CD14-positive monocyte (primary cell): ENCODE measurements around the gene FOXA1. TPM values are rescaled to one million over a fixed set of nuclear protein-coding genes. Genes with fewer than 3 reads are reported as not detected.

Experiments
- DNase-seq, 3 donors: peaks; one replicate each; pipeline ENCODE4 v3.0.0-alpha.2; 2011 to 2022
- H2AFZ ChIP-seq: 2 replicates; pipeline ENCODE4 v1.6.0; 2012; ENCODE audit warnings: mild to moderate bottlenecking, low read depth, low read length, inconsistent platforms; ENCODE audit not compliant: insufficient read depth, poor library complexity, severe bottlenecking
- H3K27ac ChIP-seq, 2 donors: 1 replicate in 1 of 2; 2 replicates in 1 of 2; pipeline ENCODE4 v1.5.1; 2012 to 2013; ENCODE audit warnings: low read length in 2 of 2, control low read depth in 1 of 2, inconsistent platforms in 1 of 2, low read depth in 1 of 2, mild to moderate bottlenecking in 1 of 2
- H3K27me3 ChIP-seq, 2 donors: one replicate each; pipeline versions ENCODE4 v1.6.0 to v1.6.1; 2011 to 2013; ENCODE audit warnings: low read length in 2 of 2; ENCODE audit not compliant: control insufficient read depth in 2 of 2, insufficient read depth in 2 of 2
- H3K36me3 ChIP-seq, 2 donors: replicated peaks in 1 of 2; 1 replicate in 1 of 2; 2 replicates in 1 of 2; pipeline versions ENCODE4 v1.5.1 to v1.6.1; 2012 to 2013; ENCODE audit warnings: low read length in 2 of 2, control low read depth in 1 of 2, inconsistent platforms in 1 of 2, mild to moderate bottlenecking in 1 of 2; ENCODE audit not compliant: insufficient read depth in 2 of 2, control insufficient read depth in 1 of 2
- H3K4me1 ChIP-seq, 2 donors: 1 replicate in 1 of 2; 2 replicates in 1 of 2; pipeline versions ENCODE4 v1.5.1 to v1.6.1; 2012 to 2013; ENCODE audit warnings: low read length in 2 of 2, control low read depth in 1 of 2, inconsistent platforms in 1 of 2, mild to moderate bottlenecking in 1 of 2, moderate library complexity in 1 of 2; ENCODE audit not compliant: insufficient read depth in 2 of 2, control insufficient read depth in 1 of 2
- H3K4me2 ChIP-seq: replicated peaks from 2 replicates; pipeline ENCODE3; 2012; ENCODE audit warnings: low read length, moderate library complexity, mild to moderate bottlenecking; ENCODE audit not compliant: poor library complexity, severe bottlenecking; ENCODE audit errors: extremely low read depth
- H3K4me3 ChIP-seq, 3 experiments: fragments of 200-600 bp in 1 of 3; sonication (generic) in 1 of 3; replicated peaks in 1 of 3; 1 replicate in 2 of 3; 2 replicates in 1 of 3; pipeline ENCODE4 v1.5.1; 2011 to 2013; ENCODE audit warnings: low read length in 3 of 3, mild to moderate bottlenecking in 3 of 3, control low read depth in 2 of 3, low read depth in 2 of 3, inconsistent platforms in 1 of 3, moderate library complexity in 1 of 3
- H3K79me2 ChIP-seq: 2 replicates; pipeline ENCODE4 v1.6.0; 2012; ENCODE audit warnings: mild to moderate bottlenecking, control low read depth, inconsistent platforms, low read length, moderate library complexity; ENCODE audit not compliant: insufficient read depth
- H3K9ac ChIP-seq: 2 replicates; pipeline ENCODE4 v1.6.0; 2017; ENCODE audit warnings: low read length, mild to moderate bottlenecking; ENCODE audit not compliant: insufficient read depth, poor library complexity, severe bottlenecking
- H3K9me3 ChIP-seq, 2 donors: replicated peaks in 1 of 2; 1 replicate in 1 of 2; 2 replicates in 1 of 2; pipeline versions ENCODE4 v1.5.1 to v1.6.1; 2012 to 2013; ENCODE audit warnings: low read length in 2 of 2, control low read depth in 1 of 2; ENCODE audit not compliant: control insufficient read depth in 1 of 2, insufficient read depth in 1 of 2
- H4K20me1 ChIP-seq: 2 replicates; pipeline ENCODE4 v1.6.0; 2012; ENCODE audit warnings: mild to moderate bottlenecking, low read length, control low read depth, moderate library complexity; ENCODE audit not compliant: insufficient read depth
- H3K27ac Mint-ChIP-seq, 7 donors: one replicate each; pipeline ENCODE4 v1.8.0; 2020; ENCODE audit warnings: mild to moderate bottlenecking in 7 of 7, mixed read lengths in 7 of 7, moderate library complexity in 6 of 7, inconsistent platforms in 2 of 7
- H3K27me3 Mint-ChIP-seq, 3 donors: one replicate each; pipeline ENCODE4 v1.8.0; 2021 to 2022; ENCODE audit warnings: low read depth in 3 of 3, mild to moderate bottlenecking in 3 of 3, mixed read lengths in 3 of 3, moderate library complexity in 3 of 3, inconsistent platforms in 1 of 3
- H3K36me3 Mint-ChIP-seq, 2 donors: one replicate each; pipeline ENCODE4 v1.8.0; 2020; ENCODE audit warnings: mixed read lengths in 2 of 2, inconsistent platforms in 1 of 2, mild to moderate bottlenecking in 1 of 2
- H3K4me1 Mint-ChIP-seq: one replicate; pipeline ENCODE4 v1.8.0; 2020; ENCODE audit warnings: mild to moderate bottlenecking, mixed read lengths
- H3K4me3 Mint-ChIP-seq, 2 donors: one replicate each; pipeline ENCODE4 v1.8.0; 2020; ENCODE audit warnings: mild to moderate bottlenecking in 2 of 2, mixed read lengths in 2 of 2, moderate library complexity in 1 of 2
- H3K9me3 Mint-ChIP-seq, 7 donors: one replicate each; pipeline ENCODE4 v1.8.0; 2020 to 2022; ENCODE audit warnings: mixed read lengths in 7 of 7, mild to moderate bottlenecking in 6 of 7, moderate library complexity in 6 of 7, inconsistent platforms in 2 of 7
- WGBS: methylation state at CpG from one replicate; pipeline ENCODE4 v1.1.5; 2013; ENCODE audit warnings: missing lambda C conversion rate; ENCODE audit not compliant: insufficient coverage; 5-methylcytosine and 5-hydroxymethylcytosine counted together
- intact Hi-C, 2 donors: fragments of 100-400 bp; cut with micrococcal nuclease; formaldehyde crosslinking; loops; one replicate each; pipeline versions ENCODE4 v1.15.0 to v1.15.1; 2023
- polyA plus RNA-seq, 3 donors: library from polyadenylated mRNA; depleted of rRNA in 1 of 3; unstranded in 2 of 3; stranded (reverse) in 1 of 3; fragments of 300-500 nt in 2 of 3; fragments of >200 nt in 1 of 3; fragmentation: Illumina TruSeq in 2 of 3; gene quantifications; 1 replicate in 2 of 3; 2 replicates in 1 of 3; pipeline ENCODE4 v1.2.3, GENCODE V29; 2012 to 2021
- TF ChIP-seq, protein P1 (sequence below): fragments of 200-600 bp; IDR thresholded peaks from one replicate; pipeline ENCODE4 v1.8.0; 2022; ENCODE audit warnings: antibody characterized with exemption, mild to moderate bottlenecking

FOXA1 gene
- polyA plus RNA-seq, 3 donors: 0.09 TPM; not detected in 2

DNA sequence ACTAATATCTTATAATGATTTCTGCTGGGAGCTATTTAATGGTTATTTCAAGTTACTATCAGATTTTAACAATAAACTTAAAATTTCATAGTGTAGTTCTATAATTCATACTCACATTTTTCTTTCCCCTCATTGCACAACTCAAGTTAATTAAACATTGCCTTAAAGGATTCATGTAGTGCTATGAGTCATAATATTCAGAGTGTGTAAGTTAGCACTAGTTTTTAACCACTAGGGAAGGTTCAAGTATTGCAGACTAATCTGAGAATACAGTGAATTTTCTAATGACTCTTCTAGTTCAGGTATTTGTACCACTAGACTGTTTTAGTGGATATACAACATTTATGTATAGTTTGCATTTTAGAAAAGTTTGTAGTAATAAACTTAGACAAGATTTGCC, 49.9 kb downstream of the FOXA1 start:
- Histone ChIP-seq H3K27me3 (no peaks in the 10 kb centered on the region), H3K9me3 (no peaks in the 10 kb centered on the region), H3K4me2 (no peak overlapping the region), H3K27ac (no peak overlapping the region), H4K20me1 (no peaks in the 10 kb centered on the region), H3K79me2 (no peaks in the 10 kb centered on the region), H3K4me3 (no peak overlapping the region), H3K4me1 (no peaks in the 10 kb centered on the region), H2AFZ (no peak overlapping the region), H3K36me3 (no peaks in the 10 kb centered on the region), H3K9ac (no peak overlapping the region)
- intact Hi-C loops: no loop called here
- TF ChIP-seq, protein P1, sequence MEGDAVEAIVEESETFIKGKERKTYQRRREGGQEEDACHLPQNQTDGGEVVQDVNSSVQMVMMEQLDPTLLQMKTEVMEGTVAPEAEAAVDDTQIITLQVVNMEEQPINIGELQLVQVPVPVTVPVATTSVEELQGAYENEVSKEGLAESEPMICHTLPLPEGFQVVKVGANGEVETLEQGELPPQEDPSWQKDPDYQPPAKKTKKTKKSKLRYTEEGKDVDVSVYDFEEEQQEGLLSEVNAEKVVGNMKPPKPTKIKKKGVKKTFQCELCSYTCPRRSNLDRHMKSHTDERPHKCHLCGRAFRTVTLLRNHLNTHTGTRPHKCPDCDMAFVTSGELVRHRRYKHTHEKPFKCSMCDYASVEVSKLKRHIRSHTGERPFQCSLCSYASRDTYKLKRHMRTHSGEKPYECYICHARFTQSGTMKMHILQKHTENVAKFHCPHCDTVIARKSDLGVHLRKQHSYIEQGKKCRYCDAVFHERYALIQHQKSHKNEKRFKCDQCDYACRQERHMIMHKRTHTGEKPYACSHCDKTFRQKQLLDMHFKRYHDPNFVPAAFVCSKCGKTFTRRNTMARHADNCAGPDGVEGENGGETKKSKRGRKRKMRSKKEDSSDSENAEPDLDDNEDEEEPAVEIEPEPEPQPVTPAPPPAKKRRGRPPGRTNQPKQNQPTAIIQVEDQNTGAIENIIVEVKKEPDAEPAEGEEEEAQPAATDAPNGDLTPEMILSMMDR: no peak
- Mint-ChIP-seq H3K27me3 (no peaks in the 10 kb centered on the region), H3K27ac (no peak overlapping the region), H3K4me3 (no peak overlapping the region), H3K9me3 (no peaks in the 10 kb centered on the region), H3K36me3 (no peaks in the 10 kb centered on the region), H3K4me1 (no peaks in the 10 kb centered on the region)
- no peak for DNase-seq

GRCh38 chr14:37544407-37544806, 50.6 kb downstream of the FOXA1 start:
- Histone ChIP-seq H3K9ac (no peak overlapping the region), H3K27ac (no peak overlapping the region), H2AFZ (no peak overlapping the region), H4K20me1 (no peaks in the 10 kb centered on the region), H3K9me3 (no peaks in the 10 kb centered on the region), H3K79me2 (no peaks in the 10 kb centered on the region), H3K36me3 (no peaks in the 10 kb centered on the region), H3K27me3 (no peaks in the 10 kb centered on the region), H3K4me1 (no peaks in the 10 kb centered on the region), H3K4me3 (no peak overlapping the region), H3K4me2 (no peak overlapping the region)
- DNase-seq: no peak
- no peak overlapping the region for H3K4me3 Mint-ChIP-seq
- no peaks in the 10 kb centered on the region for H3K36me3 Mint-ChIP-seq
- H3K4me1 Mint-ChIP-seq: no peaks in the 10 kb centered on the region
- no peaks in the 10 kb centered on the region for H3K9me3 Mint-ChIP-seq
- WGBS: no CpG with 5 or more reads among the region's 2 CpGs
- no peak overlapping the region for H3K27ac Mint-ChIP-seq
- intact Hi-C loops: no loop called here
- TF ChIP-seq, protein P1: no peak
- H3K27me3 Mint-ChIP-seq: no peaks in the 10 kb centered on the region
